GM19468 (cell line): ENCODE measurements around the gene ZMYM2.

ENCODE experiments used
- ATAC-seq: cut with Tn5 transposase; IDR thresholded peaks from one replicate; pipeline ENCODE4 v1.9.1; 2021; ENCODE audit warnings: mild to moderate bottlenecking, moderate library complexity, moderate number of reproducible peaks; ENCODE audit not compliant: unreplicated experiment; ENCODE audit errors: extremely low read depth

Gene ZMYM2

DNA sequence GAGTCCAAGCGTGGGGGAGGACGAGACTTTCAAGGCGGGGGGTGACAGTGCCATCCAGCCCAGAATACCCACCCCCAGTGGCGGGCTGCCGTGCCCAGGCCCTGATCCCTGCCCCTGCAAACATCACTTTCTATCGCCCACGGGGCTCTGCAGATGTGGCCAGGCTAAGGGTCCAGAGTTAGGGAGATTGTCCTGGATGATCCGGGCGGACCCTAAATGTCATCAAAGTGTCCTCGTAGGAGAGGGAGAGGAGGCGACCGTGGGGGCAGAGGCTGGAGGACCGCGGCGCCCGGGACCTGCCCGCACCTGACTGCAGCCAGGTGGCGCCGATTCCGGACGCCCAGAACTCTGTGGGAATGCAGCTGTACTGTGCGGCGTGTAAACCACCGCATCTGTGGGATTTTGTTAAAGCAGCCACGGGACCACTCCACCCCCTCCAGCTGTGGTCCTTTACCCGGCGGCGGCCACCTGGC lies 170.0 kb downstream of the ZMYM2 start:
- no peak for ATAC-seq

DNA sequence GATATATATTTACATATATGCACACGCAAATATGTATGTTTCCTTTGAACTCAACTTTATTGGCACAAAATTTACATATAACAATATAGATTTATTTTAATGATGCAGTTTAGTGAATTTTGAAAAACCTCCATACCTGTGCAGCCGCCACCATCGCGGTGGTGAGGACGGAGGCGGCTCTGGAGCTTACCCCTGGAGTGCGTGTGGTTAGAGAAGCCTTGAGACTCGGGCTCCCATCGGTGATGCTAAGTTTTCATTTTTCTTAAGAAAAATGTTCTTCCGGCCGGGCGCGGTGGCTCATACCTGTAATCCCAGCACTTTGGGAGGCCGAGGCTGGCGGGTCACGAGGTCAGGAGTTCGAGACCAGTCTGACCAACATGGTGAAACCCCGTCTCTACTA lies 170.5 kb downstream of the ZMYM2 start:
- no peak for ATAC-seq

DNA sequence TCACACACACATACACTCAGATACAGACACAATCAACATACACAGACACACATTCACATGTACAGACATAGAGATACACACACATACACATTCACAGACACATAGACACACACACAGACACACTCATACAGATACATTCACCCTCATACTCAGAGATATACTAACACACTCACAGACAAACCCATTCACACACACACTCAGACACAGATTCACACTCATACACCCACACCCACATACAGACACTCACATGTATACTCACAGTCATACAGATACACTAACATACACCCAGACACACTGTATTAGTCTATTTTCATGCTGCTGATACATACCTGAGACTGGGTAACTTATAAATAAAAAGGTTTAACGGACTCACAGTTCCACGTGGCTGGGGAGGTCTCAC lies 171.5 kb downstream of the ZMYM2 start:
- ATAC-seq, result no peak

DNA sequence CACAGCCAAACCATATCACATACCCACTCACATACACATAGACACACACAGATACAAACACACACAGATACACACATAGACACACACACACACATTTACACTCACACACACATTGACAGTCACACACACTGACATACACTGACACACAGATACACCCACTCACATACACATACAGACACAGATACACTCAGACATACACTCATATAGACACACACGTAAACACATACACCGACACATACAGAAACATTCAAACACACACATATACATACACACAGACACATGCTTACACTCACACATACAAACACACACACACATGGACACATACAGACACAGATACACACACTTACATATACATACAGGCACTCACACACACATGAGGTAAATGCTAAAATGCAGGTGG lies 172.1 kb downstream of the ZMYM2 start:
- no peak for ATAC-seq

DNA sequence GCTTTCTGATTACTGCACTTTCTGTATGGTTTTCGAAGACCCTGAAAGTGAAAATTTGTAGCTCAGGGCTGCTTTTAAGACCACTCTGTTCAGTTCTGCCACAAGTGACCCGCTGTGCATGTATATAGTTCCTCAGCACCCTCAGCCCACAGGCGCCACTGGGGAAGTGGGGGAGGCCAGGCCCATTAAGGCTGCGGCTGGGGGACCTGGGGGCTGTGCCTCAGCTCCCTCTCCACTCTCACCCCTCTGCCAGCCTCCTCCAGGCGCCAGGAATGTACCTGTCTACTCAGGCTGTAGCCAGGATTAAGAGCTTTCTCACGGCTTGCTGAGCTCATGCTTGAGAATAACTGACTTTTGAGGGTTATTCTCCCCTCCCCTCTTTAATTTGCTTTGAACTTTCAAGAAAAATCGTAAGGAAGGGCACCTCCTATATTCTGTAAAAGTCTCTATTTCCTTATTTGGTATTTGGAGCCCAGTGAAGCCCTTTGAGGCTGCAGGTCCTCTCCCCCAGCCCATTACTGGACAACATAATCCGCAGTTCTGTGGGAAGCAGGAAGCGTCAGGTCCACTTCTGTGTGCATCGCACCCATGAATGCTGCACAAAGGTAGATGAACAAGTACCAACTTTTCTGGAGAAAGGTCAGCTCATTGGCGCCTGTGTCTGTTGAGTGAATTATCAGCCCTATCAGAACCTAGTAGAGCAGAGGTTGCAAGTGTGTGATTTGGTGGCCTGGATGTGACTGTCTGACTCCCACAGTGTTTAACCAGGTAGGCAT lies 172.7 kb downstream of the ZMYM2 start:
- no peak for ATAC-seq

DNA sequence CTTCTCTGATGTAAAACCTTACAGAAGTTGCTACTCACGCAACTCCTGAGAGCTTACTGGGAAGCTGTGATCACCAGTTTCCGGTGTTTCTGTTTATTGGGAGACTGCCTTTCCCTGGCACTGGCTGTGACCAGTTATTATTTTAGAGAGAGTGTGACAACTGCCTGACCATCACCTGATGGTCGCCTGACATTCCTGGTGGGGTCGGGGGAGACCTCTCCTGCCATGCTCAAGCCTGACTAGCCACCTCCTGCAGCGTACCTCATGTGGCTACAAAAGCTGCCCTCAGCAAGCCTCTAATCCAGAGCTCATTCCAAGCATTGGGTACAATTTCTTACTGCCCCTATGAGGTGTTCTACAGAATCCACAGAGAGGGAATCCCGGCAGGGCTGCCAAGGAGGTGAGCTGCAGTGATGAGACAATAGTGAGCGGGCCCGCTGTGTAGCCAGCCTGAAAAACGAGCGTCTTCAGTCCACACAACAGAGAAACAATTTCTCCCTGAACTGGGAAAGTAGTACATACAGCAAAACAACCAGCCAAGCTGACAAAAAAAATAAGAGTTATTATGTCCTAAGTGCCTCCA lies 173.6 kb downstream of the ZMYM2 start:
- ATAC-seq, result no peak

DNA sequence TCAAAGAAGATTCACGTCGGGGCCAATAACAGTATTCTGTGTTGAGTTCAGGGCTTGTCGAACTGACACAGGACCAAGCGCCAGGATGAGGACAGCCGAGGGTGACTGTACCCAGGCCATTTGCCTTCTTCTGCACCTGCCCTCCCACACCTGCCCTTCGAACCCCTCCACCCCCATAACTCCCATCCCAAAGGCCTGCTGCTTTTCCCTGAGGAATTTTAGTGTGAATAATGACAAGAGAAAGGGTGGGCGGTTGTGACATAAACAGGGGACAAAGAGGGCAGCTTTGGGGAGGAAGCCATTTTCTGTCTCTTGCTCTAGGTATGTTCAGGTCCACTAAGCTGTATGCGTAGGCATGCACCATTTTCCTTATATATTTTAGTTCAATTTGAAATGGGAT lies 176.2 kb downstream of the ZMYM2 start:
- ATAC-seq, result no peak

DNA sequence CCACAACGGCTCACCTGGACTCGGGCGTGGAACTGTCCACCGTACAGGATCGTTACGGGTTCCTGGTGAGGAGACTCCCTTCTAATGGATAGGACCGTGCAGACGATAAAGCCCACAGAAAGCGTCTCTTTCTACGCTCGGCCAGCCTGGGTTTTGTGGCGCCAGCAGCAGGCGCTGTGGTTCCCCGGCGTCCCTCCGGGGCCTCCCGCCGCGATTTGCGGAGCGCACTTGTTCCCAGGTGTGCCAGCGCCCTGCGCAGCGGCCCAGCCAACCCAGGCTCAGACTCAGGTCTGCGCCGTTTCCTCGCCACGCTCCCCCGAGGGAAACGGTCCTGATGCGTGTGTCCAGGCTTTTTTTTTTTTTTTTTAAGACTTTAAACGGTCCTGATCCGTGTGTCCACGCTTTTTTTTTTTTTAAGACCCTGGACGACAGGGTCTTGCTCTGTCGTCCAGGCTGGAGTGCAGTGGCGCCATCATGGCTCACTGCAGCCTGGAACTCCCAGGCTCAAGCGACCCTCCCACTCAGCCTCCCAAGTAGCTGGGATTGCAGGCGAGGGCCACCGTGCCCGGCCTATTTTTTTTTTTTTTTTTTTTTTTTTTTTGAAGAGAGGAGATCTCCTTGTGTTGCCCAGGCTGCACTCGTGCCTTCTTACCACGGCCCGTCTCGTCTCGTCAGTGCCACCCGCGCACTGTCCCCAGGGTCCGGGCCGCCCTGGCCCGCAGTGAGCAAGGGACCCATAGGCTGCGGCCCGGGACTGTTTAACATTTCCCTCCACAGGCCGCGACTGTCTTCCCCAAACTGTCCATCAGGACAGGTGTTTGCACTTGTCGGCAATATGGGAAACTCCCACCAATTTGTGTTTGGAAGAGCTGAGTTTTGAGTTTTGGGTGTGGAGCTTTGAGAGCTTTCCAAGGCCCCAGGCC lies 178.5 kb downstream of the ZMYM2 start:
- no peak for ATAC-seq

DNA sequence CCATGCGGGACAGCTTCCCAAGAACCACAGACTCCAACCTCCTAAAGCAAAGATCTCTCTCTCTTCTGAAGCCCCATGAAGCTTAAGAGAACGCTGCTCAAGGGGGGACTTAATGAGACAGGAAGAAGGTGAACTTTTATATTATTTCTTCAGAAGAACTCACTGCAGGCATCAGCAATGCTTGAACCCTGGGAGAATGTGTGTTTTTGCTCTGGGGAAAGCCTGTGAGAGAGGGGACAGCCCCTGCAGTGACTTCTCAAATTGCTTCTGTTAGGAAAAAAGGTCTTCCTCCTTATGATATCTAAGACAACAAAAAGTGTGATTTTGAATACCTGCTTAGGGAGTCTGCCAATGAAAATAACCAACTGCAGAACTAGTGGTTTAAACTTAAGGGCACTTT lies 179.3 kb downstream of the ZMYM2 start:
- ATAC-seq, result no peak

DNA sequence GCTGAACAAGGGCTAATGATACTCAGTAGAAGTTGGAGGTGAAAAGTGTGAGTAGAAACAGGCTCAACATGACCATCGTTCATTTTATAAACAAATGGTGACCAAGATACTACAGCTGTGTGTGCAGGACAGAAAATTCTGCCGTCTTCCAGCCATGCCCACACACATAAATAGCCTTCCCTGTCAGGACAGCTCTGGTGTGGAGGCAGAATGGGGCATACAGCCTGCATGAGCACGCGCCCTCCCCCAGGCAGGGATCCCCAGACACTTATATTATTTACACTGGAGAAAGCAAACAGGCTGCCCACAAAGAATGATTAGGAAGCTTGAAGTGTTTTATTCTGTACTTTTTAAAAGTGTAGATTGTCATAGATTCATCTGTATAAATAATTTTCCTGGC lies 182.0 kb downstream of the ZMYM2 start:
- no peak for ATAC-seq
